Esophagus squamous epithelium (tissue), 4 donors: ENCODE data around the gene COL24A1.

ENCODE experiments used
- POLR2A ChIP-seq, 4 donors: fragments of 450-650 bp; IDR thresholded peaks; one replicate each; pipeline ENCODE4 v1.6.1; 2017; ENCODE audit warnings: antibody characterized with exemption in 4 of 4, mild to moderate bottlenecking in 4 of 4, moderate library complexity in 3 of 4
- TF ChIP-seq, protein P1 (sequence below), 6 experiments: fragments of 450-650 bp in 4 of 6; fragments of 200-600 bp in 2 of 6; sonication (generic) in 2 of 6; IDR thresholded peaks; one replicate each; pipeline ENCODE4 v1.5.1; 2016 to 2019; ENCODE audit warnings: antibody characterized with exemption in 6 of 6, mild to moderate bottlenecking in 4 of 6, moderate library complexity in 4 of 6

DNA sequence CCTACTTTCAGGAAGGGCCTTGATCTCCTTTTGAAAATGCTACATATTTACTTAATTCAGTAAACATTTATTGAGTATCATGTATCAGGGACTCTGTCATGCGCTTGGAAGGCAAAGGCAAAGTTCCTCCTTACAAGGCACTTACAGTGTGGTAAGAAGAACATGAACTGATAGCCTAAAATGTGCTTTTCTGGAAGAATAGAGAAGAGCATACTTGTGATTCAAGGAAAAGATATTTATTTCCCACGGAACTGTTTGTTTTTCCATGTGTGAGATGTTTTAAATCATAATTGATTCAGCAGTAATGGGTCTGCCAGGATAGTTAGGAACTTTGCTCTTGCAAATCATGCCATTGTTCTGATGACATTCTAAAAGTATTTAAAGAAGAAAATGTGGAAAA is 338.2 kb downstream of the COL24A1 start:
- TF ChIP-seq, protein P1, sequence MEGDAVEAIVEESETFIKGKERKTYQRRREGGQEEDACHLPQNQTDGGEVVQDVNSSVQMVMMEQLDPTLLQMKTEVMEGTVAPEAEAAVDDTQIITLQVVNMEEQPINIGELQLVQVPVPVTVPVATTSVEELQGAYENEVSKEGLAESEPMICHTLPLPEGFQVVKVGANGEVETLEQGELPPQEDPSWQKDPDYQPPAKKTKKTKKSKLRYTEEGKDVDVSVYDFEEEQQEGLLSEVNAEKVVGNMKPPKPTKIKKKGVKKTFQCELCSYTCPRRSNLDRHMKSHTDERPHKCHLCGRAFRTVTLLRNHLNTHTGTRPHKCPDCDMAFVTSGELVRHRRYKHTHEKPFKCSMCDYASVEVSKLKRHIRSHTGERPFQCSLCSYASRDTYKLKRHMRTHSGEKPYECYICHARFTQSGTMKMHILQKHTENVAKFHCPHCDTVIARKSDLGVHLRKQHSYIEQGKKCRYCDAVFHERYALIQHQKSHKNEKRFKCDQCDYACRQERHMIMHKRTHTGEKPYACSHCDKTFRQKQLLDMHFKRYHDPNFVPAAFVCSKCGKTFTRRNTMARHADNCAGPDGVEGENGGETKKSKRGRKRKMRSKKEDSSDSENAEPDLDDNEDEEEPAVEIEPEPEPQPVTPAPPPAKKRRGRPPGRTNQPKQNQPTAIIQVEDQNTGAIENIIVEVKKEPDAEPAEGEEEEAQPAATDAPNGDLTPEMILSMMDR (IDR thresholded peaks at IDR 0.05): no peak
- no peak for TF ChIP-seq POLR2A (IDR thresholded peaks at IDR 0.05)
